NCI-H2227 (cell line): Measurements from ENCODE around the gene TMEM62.
A peak's percentile ranks its signal among the peaks of the same experiment; 100 is the strongest.

ENCODE experiments used
- DNase-seq: peaks from one replicate; lab custom pipeline; 2025; ENCODE audit not compliant: unreplicated experiment; lab: John Stamatoyannopoulos, UW

TMEM62 gene

DNA sequence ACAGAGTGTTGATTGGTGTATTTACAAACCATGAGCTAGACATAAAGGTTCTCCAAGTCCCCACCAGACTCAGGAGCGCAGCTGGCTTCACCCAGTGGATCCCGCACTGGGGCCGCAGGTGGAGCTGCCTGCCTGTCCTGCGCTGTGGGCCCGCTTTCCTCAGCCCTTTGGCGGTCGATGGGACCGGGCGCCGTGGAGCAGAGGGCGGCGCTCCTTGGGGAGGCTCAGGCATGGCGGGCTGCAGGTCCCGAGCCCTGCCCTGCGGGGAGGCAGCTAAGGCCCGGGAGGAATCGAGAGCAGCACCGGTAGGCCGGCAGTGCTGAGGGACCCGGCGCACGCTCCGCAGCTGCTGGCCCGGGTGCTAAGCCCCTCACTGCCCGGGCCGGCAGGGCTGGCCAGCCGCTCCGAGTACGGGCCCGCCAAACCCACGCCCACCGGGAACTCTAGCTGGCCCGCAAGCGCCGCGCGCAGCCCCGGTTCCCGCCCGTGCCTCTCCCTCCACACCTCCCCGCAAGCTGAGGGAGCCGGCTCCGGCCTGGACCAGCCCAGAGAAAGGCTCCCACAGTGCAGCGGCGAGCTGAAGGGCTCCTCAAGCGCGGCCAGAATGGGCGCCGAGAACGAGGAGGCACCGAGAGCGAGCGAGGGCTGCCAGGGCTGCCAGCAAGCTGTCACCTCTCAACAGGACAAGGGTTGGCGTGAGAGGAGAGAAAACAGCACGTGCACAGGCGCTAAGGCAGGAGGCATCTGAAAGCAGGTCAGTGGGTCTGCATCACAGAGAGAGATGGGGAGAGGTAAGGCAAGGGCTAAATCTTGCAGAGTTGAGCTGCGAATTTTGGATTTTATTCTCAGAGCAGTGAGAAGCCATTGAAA lies 93.3 kb downstream of the TMEM62 start:
- peak; percentile 30 for DNase-seq

DNA sequence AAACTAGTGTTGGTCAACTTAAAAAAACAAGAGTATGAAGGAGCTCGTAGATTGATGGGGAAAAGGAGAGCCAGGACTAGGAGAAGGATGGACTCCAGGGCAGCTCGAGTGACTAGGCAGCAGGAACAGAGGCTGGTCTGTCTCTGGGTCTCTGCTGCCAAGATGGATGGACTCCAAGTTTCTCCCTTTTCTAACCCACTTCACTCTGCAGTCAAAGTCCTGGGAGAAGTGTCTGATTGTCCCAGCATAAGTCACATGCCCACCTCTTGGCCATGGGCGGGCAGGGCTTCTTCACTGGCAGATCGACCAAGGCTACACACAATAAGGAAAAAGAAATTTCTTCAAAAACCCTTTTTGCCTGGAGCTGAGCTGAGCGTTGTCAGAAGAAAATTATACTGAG lies 96.6 kb downstream of the TMEM62 start:
- no peak for DNase-seq

DNA sequence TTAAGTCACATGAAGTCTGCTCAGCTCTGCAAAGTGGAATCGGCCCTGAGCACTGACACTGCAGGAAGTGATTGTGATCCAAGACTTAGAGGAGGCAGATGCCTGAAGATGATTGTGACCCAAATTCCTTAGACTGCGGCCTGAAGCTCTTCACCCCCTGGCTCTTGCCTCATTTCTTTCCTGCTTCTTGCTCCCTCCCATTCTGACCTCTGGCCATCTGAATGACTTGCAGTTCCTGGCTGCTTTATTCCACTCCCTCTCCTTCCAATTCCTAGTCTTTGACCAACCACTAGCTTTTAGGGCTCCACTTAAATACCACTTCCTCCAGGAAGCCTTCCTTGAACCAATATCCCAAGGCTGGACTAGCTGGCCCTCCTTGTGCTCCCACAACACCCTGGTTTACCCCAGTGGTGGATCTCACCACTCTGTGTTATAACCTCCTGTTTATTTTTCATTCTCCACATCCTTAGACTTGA lies 97.3 kb downstream of the TMEM62 start:
- no peak for DNase-seq

DNA sequence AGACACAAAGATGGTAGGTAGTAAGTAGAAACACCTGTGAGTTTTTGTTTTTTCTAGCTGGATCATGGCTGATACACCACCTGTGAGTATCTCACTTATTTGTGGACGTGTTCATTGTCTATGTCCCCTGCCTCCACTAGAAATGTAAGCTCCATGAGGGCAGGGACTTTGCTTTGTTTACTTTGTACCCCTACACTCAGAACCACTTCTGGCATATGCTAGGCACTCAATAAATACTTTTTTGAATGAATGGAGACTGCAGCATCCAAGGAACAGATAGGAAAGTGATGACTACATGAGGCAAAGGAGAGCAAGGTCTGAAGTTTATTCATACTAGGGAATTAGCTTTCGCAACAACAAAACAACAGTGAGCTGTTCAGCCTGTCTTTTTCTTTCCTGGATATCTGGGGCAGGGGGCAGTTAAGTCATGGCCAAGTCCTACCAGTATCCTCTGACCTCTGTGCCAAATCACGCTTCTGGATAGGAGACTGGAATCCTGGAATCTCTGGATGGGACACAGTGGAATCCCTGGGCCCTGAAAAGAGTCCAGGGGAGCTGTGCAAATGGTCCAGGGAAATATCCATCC lies 99.0 kb downstream of the TMEM62 start:
- DNase-seq, result no peak
